ENCODE measurements around the gene MACROD2.

MACROD2 gene

GRCh38 chr20:14677455-14677854, 682.1 kb downstream of the MACROD2 start:
- no peak for DNase-seq

GRCh38 chr20:14685183-14685582, 689.9 kb downstream of the MACROD2 start:
- no peak for DNase-seq

GRCh38 chr20:14687313-14687712, 692.0 kb downstream of the MACROD2 start:
- DNase-seq: no peak

GRCh38 chr20:14688005-14688404, 692.7 kb downstream of the MACROD2 start:
- no peak for DNase-seq

- no peak for DNase-seq
Measured at GRCh38 chr20:14691994-14692393, 696.7 kb downstream of the MACROD2 start.

- DNase-seq: no peak
Measured at GRCh38 chr20:14696478-14696877, 701.2 kb downstream of the MACROD2 start.

GRCh38 chr20:14696937-14697336, 701.6 kb downstream of the MACROD2 start:
- no peak for DNase-seq

GRCh38 chr20:14698125-14698524, 702.8 kb downstream of the MACROD2 start:
- DNase-seq: no peak

- no peak for DNase-seq
Measured at GRCh38 chr20:14698605-14699373, 703.5 kb downstream of the MACROD2 start.

- no peak for DNase-seq
Measured at GRCh38 chr20:14700639-14700960, 705.3 kb downstream of the MACROD2 start.

GRCh38 chr20:14701326-14701725, 706.0 kb downstream of the MACROD2 start:
- DNase-seq: no peak

- no peak for DNase-seq
Measured at GRCh38 chr20:14706555-14706954, 711.2 kb downstream of the MACROD2 start.

- DNase-seq: no peak
Measured at GRCh38 chr20:14707026-14707680, 711.8 kb downstream of the MACROD2 start.

- DNase-seq: no peak
Measured at GRCh38 chr20:14707865-14708596, 712.7 kb downstream of the MACROD2 start.

- no peak for DNase-seq
Measured at GRCh38 chr20:14709439-14709838, 714.1 kb downstream of the MACROD2 start.

GRCh38 chr20:14710951-14711350, 715.6 kb downstream of the MACROD2 start:
- DNase-seq: no peak

GRCh38 chr20:14711652-14712051, 716.3 kb downstream of the MACROD2 start:
- no peak for DNase-seq

- no peak for DNase-seq
Measured at GRCh38 chr20:14712302-14712739, 717.0 kb downstream of the MACROD2 start.

- no peak for DNase-seq
Measured at GRCh38 chr20:14715400-14715799, 720.1 kb downstream of the MACROD2 start.

GRCh38 chr20:14716351-14716801, 721.1 kb downstream of the MACROD2 start:
- no peak for DNase-seq

- no peak for DNase-seq
Measured at GRCh38 chr20:14717134-14717999, 722.1 kb downstream of the MACROD2 start.

GRCh38 chr20:14720251-14720650, 724.9 kb downstream of the MACROD2 start:
- DNase-seq: no peak

GRCh38 chr20:14721926-14722452, 726.7 kb downstream of the MACROD2 start:
- no peak for DNase-seq

Data from MV-4-11 (cell line).